ENCODE measurements around the gene LAMA2. TPM values are rescaled to one million over a fixed set of nuclear protein-coding genes. Genes with fewer than 3 reads are reported as not detected.

Gene LAMA2
- total and polyA plus RNA-seq, 2 experiments from 2014 or later, result 0.91 to 6.4 TPM

- no peak for ATAC-seq
- Histone ChIP-seq H2AFZ (no peak overlapping the region), H3K4me3 (no peak overlapping the region), H3K4me1 (ENCODE audit: insufficient read depth) (no peaks in the 10 kb centered on the region; the same call in 1 of the 2 replicates), H3K27ac (ENCODE audit: low read depth) (no peak overlapping the region), H4K20me1 (replicated peaks; ENCODE audit: insufficient read depth) (no peaks in the 10 kb centered on the region), H3K27me3 (ENCODE audit: insufficient read depth) (no peaks in the 10 kb centered on the region), H3K79me2 (replicated peaks; ENCODE audit: insufficient read depth) (no peaks in the 10 kb centered on the region), H3K9me2 (ENCODE audit: insufficient read depth) (no peaks in the 10 kb centered on the region), H3K36me3 (ENCODE audit: insufficient read depth) (no peaks in the 10 kb centered on the region), H3F3A (replicated peaks; ENCODE audit: low read depth) (no peaks in the 10 kb centered on the region), H3K4me2 (no peak overlapping the region)
- TF ChIP-seq ZNF462 (CRISPR knock-in tag; IDR thresholded peaks at IDR 0.05) (no peak), ZNF114 (CRISPR knock-in tag; IDR thresholded peaks at IDR 0.05) (no peak), ZNF331 (CRISPR knock-in tag; IDR thresholded peaks at IDR 0.05; ENCODE audit: low read depth) (no peak), REST (IDR thresholded peaks at IDR 0.05; ENCODE audit: unreplicated experiment) (no peak), STAT1 (IDR thresholded peaks at IDR 0.05; ENCODE audit: unreplicated experiment) (no peak), POLR2AphosphoS5 (IDR thresholded peaks at IDR 0.05; ENCODE audit: low read depth) (no peak)
- Mint-ChIP-seq H3K4me1 (peaks cover 6% of the 10 kb centered on the region; the same call in 2 of the 3 replicates), H3K4me3 (no peak overlapping the region), H3K27ac (no peak overlapping the region), H3K36me3 (ENCODE audit: low read depth) (no peaks in the 10 kb centered on the region), H3K27me3 (ENCODE audit: insufficient read depth, low read depth, poor library complexity) (no peaks in the 10 kb centered on the region), H3K9me3 (no peaks in the 10 kb centered on the region)
- DNase-seq (ENCODE audit: low spot score), result no peak
Measured at GRCh38 chr6:129368076-129368475, 485.1 kb downstream of the LAMA2 start.
